ENCODE data around the gene SLC22A23. TPM values are rescaled to one million over a fixed set of nuclear protein-coding genes. Genes with fewer than 3 reads are reported as not detected.

Gene SLC22A23
- polyA plus RNA-seq, 1 donor (not counting 4 experiments of a cell fraction or from before 2014, with no cell fraction given), result 4.3 TPM

GRCh38 chr6:3438190-3439167 lies 18.4 kb downstream of the SLC22A23 start:
- H3K4me2 ChIP-seq (ENCODE audit: control insufficient read depth, extremely low read depth, insufficient read depth, low read depth, low read length), result no peak overlapping the region
- no peak overlapping the region for H3K4me3 ChIP-seq (ENCODE audit: control insufficient read depth in 2 of 3, extremely low read depth in 1 of 3, insufficient read depth in 2 of 3, low read depth in 1 of 3, low read length in 3 of 3)
- no peaks in the 10 kb centered on the region for H4K20me1 ChIP-seq (ENCODE audit: control insufficient read depth, extremely low read depth, insufficient read depth, low read length)
- no peak for DNase-seq (ENCODE audit: low read depth, low spot score)
- H3K9me3 ChIP-seq (ENCODE audit: control insufficient read depth, low read depth, low read length), result no peaks in the 10 kb centered on the region
- no peaks in the 10 kb centered on the region for H3K9me1 ChIP-seq (ENCODE audit: control insufficient read depth, extremely low read depth, insufficient read depth, low read length)
- peaks cover 9% of the 10 kb centered on the region for H3K79me2 ChIP-seq (ENCODE audit: control insufficient read depth, insufficient read depth, low read length)
- peaks cover 16% of the 10 kb centered on the region for H3K4me1 ChIP-seq (ENCODE audit: control insufficient read depth, extremely low read depth, insufficient read depth, low read length)
- H3K27ac ChIP-seq (ENCODE audit: control insufficient read depth, insufficient read depth, low read length), result peak overlapping the region; percentile 34
- TF ChIP-seq, protein P1, sequence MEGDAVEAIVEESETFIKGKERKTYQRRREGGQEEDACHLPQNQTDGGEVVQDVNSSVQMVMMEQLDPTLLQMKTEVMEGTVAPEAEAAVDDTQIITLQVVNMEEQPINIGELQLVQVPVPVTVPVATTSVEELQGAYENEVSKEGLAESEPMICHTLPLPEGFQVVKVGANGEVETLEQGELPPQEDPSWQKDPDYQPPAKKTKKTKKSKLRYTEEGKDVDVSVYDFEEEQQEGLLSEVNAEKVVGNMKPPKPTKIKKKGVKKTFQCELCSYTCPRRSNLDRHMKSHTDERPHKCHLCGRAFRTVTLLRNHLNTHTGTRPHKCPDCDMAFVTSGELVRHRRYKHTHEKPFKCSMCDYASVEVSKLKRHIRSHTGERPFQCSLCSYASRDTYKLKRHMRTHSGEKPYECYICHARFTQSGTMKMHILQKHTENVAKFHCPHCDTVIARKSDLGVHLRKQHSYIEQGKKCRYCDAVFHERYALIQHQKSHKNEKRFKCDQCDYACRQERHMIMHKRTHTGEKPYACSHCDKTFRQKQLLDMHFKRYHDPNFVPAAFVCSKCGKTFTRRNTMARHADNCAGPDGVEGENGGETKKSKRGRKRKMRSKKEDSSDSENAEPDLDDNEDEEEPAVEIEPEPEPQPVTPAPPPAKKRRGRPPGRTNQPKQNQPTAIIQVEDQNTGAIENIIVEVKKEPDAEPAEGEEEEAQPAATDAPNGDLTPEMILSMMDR (optimal IDR thresholded peaks at IDR 0.05 in 1 of 3, IDR thresholded peaks at IDR 0.05 in 1 of 3, conservative IDR thresholded peaks at IDR 0.05 in 1 of 3; ENCODE audit: extremely low read depth in 1 of 3, insufficient read depth in 2 of 3, low read length in 3 of 3), result no peak
- no peak for TF ChIP-seq EZH2 (IDR thresholded peaks at IDR 0.05; ENCODE audit: low read length)
- no peak overlapping the region for H2AFZ ChIP-seq (ENCODE audit: control insufficient read depth, low read length)
- FAIRE-seq, result no peak
- dilution Hi-C loops (cut with MboI; ENCODE audit: extremely low pct_ligation_motif_present, low sequenced_read_pairs), result no loop called here
- H3K36me3 ChIP-seq (ENCODE audit: control insufficient read depth in 2 of 2, extremely low read depth in 1 of 2, insufficient read depth in 2 of 2, low read length in 2 of 2), result no peaks in the 10 kb centered on the region
- H3K9ac ChIP-seq (ENCODE audit: control insufficient read depth, extremely low read depth, insufficient read depth, low read length), result peak overlapping the region; percentile 7
- H3K27me3 ChIP-seq (ENCODE audit: control insufficient read depth, extremely low read depth, insufficient read depth, low read length), result no peaks in the 10 kb centered on the region

DNA sequence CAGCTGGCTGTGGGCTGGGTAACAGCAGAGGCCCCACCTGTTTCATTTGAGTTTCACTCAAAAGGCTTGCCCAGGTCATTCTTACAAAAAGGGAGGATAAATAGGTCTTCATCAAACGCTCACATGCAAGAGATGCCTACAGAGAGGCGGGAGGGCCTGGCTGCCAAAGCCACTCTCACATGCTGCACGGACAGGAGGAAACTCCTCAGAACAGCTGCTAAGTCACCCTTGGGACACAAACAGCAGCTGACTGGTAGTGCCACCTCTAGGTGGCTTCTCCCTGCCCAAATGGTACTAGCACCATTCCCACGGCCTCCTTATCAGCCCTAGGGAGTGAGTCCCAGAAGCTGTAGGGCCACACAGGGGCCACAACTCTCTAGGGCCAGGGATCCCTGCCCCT lies 23.8 kb downstream of the SLC22A23 start:
- Histone ChIP-seq H3K4me1 (ENCODE audit: control insufficient read depth, extremely low read depth, insufficient read depth, low read length) (peaks cover 33% of the 10 kb centered on the region), H4K20me1 (ENCODE audit: control insufficient read depth, extremely low read depth, insufficient read depth, low read length) (no peaks in the 10 kb centered on the region), H3K9ac (ENCODE audit: control insufficient read depth, extremely low read depth, insufficient read depth, low read length) (peak overlapping the region; percentile 61), H3K36me3 (ENCODE audit: control insufficient read depth in 2 of 2, extremely low read depth in 1 of 2, insufficient read depth in 2 of 2, low read length in 2 of 2) (no peaks in the 10 kb centered on the region), H2AFZ (ENCODE audit: control insufficient read depth, low read length) (peak overlapping the region; percentile 76), H3K27ac (ENCODE audit: control insufficient read depth, insufficient read depth, low read length) (peak overlapping the region; percentile 93), H3K9me1 (ENCODE audit: control insufficient read depth, extremely low read depth, insufficient read depth, low read length) (no peaks in the 10 kb centered on the region), H3K9me3 (ENCODE audit: control insufficient read depth, low read depth, low read length) (no peaks in the 10 kb centered on the region), H3K4me2 (ENCODE audit: control insufficient read depth, extremely low read depth, insufficient read depth, low read depth, low read length) (peak overlapping the region; percentile 96), H3K27me3 (ENCODE audit: control insufficient read depth, extremely low read depth, insufficient read depth, low read length) (no peaks in the 10 kb centered on the region), H3K79me2 (ENCODE audit: control insufficient read depth, insufficient read depth, low read length) (peaks cover 4% of the 10 kb centered on the region), H3K4me3 (ENCODE audit: control insufficient read depth in 2 of 3, extremely low read depth in 1 of 3, insufficient read depth in 2 of 3, low read depth in 1 of 3, low read length in 3 of 3) (peak overlapping the region in 2 of 3 experiments; percentile 51 to 58)
- TF ChIP-seq, protein P1 (optimal IDR thresholded peaks at IDR 0.05 in 1 of 3, IDR thresholded peaks at IDR 0.05 in 1 of 3, conservative IDR thresholded peaks at IDR 0.05 in 1 of 3; ENCODE audit: extremely low read depth in 1 of 3, insufficient read depth in 2 of 3, low read length in 3 of 3), result peak in 2 of 3 experiments; percentile 9 to 39
- TF ChIP-seq EZH2 (IDR thresholded peaks at IDR 0.05; ENCODE audit: low read length), result no peak
- no peak for DNase-seq (ENCODE audit: low read depth, low spot score)
- FAIRE-seq, result no peak
- dilution Hi-C loops (cut with MboI; ENCODE audit: extremely low pct_ligation_motif_present, low sequenced_read_pairs), result no loop called here

Measured in keratinocyte (primary cell).